ENCODE data around the gene CCDC61.

The CCDC61 gene

GRCh38 chr19:45990113-45990728, 5.0 kb upstream of the CCDC61 start:
- Histone ChIP-seq H3K4me3 (ENCODE audit: low read depth, low read length, poor library complexity, severe bottlenecking) (no peak overlapping the region), H3K79me2 (ENCODE audit: insufficient read depth, low read length) (no peaks in the 10 kb centered on the region), H3K4me1 (ENCODE audit: insufficient read depth, low read length, severe bottlenecking) (peaks cover 5% of the 10 kb centered on the region), H4K20me1 (ENCODE audit: insufficient read depth, low read length) (no peaks in the 10 kb centered on the region), H3F3A (ENCODE audit: insufficient read depth, low read length) (no peaks in the 10 kb centered on the region), H3K36me3 (ENCODE audit: insufficient read depth, low read length) (no peaks in the 10 kb centered on the region), H2AFZ (ENCODE audit: low read length) (no peak overlapping the region), H3K9ac (ENCODE audit: low read length) (no peak overlapping the region), H3K9me3 (ENCODE audit: low read length) (no peaks in the 10 kb centered on the region), H3K27me3 (ENCODE audit: insufficient read depth, low read length) (no peaks in the 10 kb centered on the region), H3K4me2 (ENCODE audit: low read length) (no peak overlapping the region), H3K27ac (ENCODE audit: low read depth, low read length, poor library complexity, severe bottlenecking) (no peak overlapping the region), H3K9me2 (ENCODE audit: low read depth, low read length) (no peaks in the 10 kb centered on the region)
- no peak for TF ChIP-seq CTCF (IDR thresholded peaks at IDR 0.05; ENCODE audit: low read length)
- TF ChIP-seq EZH2 (IDR thresholded peaks at IDR 0.05; ENCODE audit: borderline replicate concordance, low read length) = no peak

- H3K27me3 ChIP-seq (ENCODE audit: insufficient read depth, low read length) = no peaks in the 10 kb centered on the region
- peak overlapping the region; percentile 57 for H3K4me3 ChIP-seq (ENCODE audit: low read depth, low read length, poor library complexity, severe bottlenecking)
- H3K4me1 ChIP-seq (ENCODE audit: insufficient read depth, low read length, severe bottlenecking) = peaks cover 21% of the 10 kb centered on the region
- peak overlapping the region; percentile 89 for H2AFZ ChIP-seq (ENCODE audit: low read length)
- TF ChIP-seq CTCF (IDR thresholded peaks at IDR 0.05; ENCODE audit: low read length) (no peak), EZH2 (IDR thresholded peaks at IDR 0.05; ENCODE audit: borderline replicate concordance, low read length) (no peak)
- H3K9me2 ChIP-seq (ENCODE audit: low read depth, low read length) = no peaks in the 10 kb centered on the region
- peaks cover 14% of the 10 kb centered on the region for H3K36me3 ChIP-seq (ENCODE audit: insufficient read depth, low read length)
- H3K27ac ChIP-seq (ENCODE audit: low read depth, low read length, poor library complexity, severe bottlenecking) = no peak overlapping the region
- no peaks in the 10 kb centered on the region for H3F3A ChIP-seq (ENCODE audit: insufficient read depth, low read length)
- no peaks in the 10 kb centered on the region for H4K20me1 ChIP-seq (ENCODE audit: insufficient read depth, low read length)
- H3K9me3 ChIP-seq (ENCODE audit: low read length) = no peaks in the 10 kb centered on the region
- peak overlapping the region; percentile 58 for H3K9ac ChIP-seq (ENCODE audit: low read length)
- no peaks in the 10 kb centered on the region for H3K79me2 ChIP-seq (ENCODE audit: insufficient read depth, low read length)
- H3K4me2 ChIP-seq (ENCODE audit: low read length) = peak overlapping the region; percentile 74
Observed at GRCh38 chr19:45994456-45994997, 740 bp upstream of the CCDC61 start.

GRCh38 chr19:45995715-45996385, 583 bp downstream of the CCDC61 start:
- peak overlapping the region; percentile 79 for H3K4me2 ChIP-seq (ENCODE audit: low read length)
- no peaks in the 10 kb centered on the region for H3F3A ChIP-seq (ENCODE audit: insufficient read depth, low read length)
- no peaks in the 10 kb centered on the region for H3K27me3 ChIP-seq (ENCODE audit: insufficient read depth, low read length)
- no peaks in the 10 kb centered on the region for H3K9me2 ChIP-seq (ENCODE audit: low read depth, low read length)
- H3K79me2 ChIP-seq (ENCODE audit: insufficient read depth, low read length) = no peaks in the 10 kb centered on the region
- no peaks in the 10 kb centered on the region for H3K9me3 ChIP-seq (ENCODE audit: low read length)
- H3K27ac ChIP-seq (ENCODE audit: low read depth, low read length, poor library complexity, severe bottlenecking) = no peak overlapping the region
- no peak overlapping the region for H2AFZ ChIP-seq (ENCODE audit: low read length)
- peak overlapping the region; percentile 79 for H3K4me3 ChIP-seq (ENCODE audit: low read depth, low read length, poor library complexity, severe bottlenecking)
- TF ChIP-seq EZH2 (IDR thresholded peaks at IDR 0.05; ENCODE audit: borderline replicate concordance, low read length) (no peak), CTCF (IDR thresholded peaks at IDR 0.05; ENCODE audit: low read length) (no peak)
- H3K36me3 ChIP-seq (ENCODE audit: insufficient read depth, low read length) = peaks cover 14% of the 10 kb centered on the region
- H3K4me1 ChIP-seq (ENCODE audit: insufficient read depth, low read length, severe bottlenecking) = peaks cover 34% of the 10 kb centered on the region
- peak overlapping the region; percentile 81 for H3K9ac ChIP-seq (ENCODE audit: low read length)
- H4K20me1 ChIP-seq (ENCODE audit: insufficient read depth, low read length) = no peaks in the 10 kb centered on the region
